Endodermal cell (in vitro differentiated cells): ENCODE data around the gene GALP. TPM values are rescaled to one million over a fixed set of nuclear protein-coding genes. Genes with fewer than 3 reads are reported as not detected.

Experiments
- DNase-seq: peaks from one replicate; pipeline ENCODE4 v3.0.0-alpha.2; 2017
- H3K27ac ChIP-seq: 2 replicates; pipeline ENCODE4 v1.5.1; 2013; ENCODE audit warnings: mild to moderate bottlenecking, low read depth, low read length, moderate library complexity
- H3K27me3 ChIP-seq: 2 replicates; pipeline ENCODE4 v1.6.1; 2013; ENCODE audit warnings: mild to moderate bottlenecking, low read length, moderate library complexity; ENCODE audit not compliant: insufficient read depth, control insufficient read depth, poor library complexity, severe bottlenecking
- H3K36me3 ChIP-seq: 2 replicates; pipeline ENCODE4 v1.7.0; 2013; ENCODE audit warnings: mild to moderate bottlenecking, low read length, moderate library complexity; ENCODE audit not compliant: control insufficient read depth, insufficient read depth
- H3K4me1 ChIP-seq: one replicate; pipeline ENCODE4 v1.7.0; 2013; ENCODE audit warnings: low read length; ENCODE audit not compliant: control insufficient read depth, insufficient read depth
- H3K4me3 ChIP-seq: 2 replicates; pipeline ENCODE4 v1.5.1; 2013; ENCODE audit warnings: mild to moderate bottlenecking, low read length, moderate library complexity
- H3K9ac ChIP-seq: 2 replicates; pipeline ENCODE4 v1.6.1; 2013; ENCODE audit warnings: mild to moderate bottlenecking, low read length, moderate library complexity; ENCODE audit not compliant: poor library complexity, severe bottlenecking; ENCODE audit errors: extremely low read depth
- H3K9me3 ChIP-seq: 2 replicates; pipeline ENCODE4 v1.6.1; 2013; ENCODE audit warnings: mild to moderate bottlenecking, low read length, moderate library complexity; ENCODE audit not compliant: control insufficient read depth
- H3K27ac Mint-ChIP-seq: 2 replicates; pipeline ENCODE4 v1.8.0; 2020; ENCODE audit warnings: mixed read lengths
- H3K27me3 Mint-ChIP-seq: 2 replicates; pipeline ENCODE4 v1.8.0; 2021; ENCODE audit warnings: mild to moderate bottlenecking, mixed read lengths; ENCODE audit not compliant: insufficient read depth
- H3K36me3 Mint-ChIP-seq: 2 replicates; pipeline ENCODE4 v1.8.0; 2020; ENCODE audit warnings: low read depth, mixed read lengths
- H3K4me1 Mint-ChIP-seq: 2 replicates; pipeline ENCODE4 v1.8.0; 2020; ENCODE audit warnings: mixed read lengths
- H3K4me3 Mint-ChIP-seq: 2 replicates; pipeline ENCODE4 v1.8.0; 2020; ENCODE audit warnings: mild to moderate bottlenecking, moderate library complexity, mixed read lengths
- H3K9me3 Mint-ChIP-seq: 2 replicates; pipeline ENCODE4 v1.8.0; 2020; ENCODE audit warnings: mild to moderate bottlenecking, mixed read lengths
- CTCF ChIP-seq: fragments of 200-600 bp; sonication (generic); conservative IDR thresholded peaks from 2 replicates; pipeline ENCODE4 v1.5.0; 2021; ENCODE audit warnings: antibody characterized with exemption, mild to moderate bottlenecking
- WGBS, 2 experiments: methylation state at CpG; one replicate each; pipeline versions ENCODE4 v1.1.5 to v1.1.7; 2013; ENCODE audit warnings: missing lambda C conversion rate in 2 of 2, mixed read lengths in 1 of 2; ENCODE audit not compliant: insufficient coverage in 1 of 2, insufficient read length in 1 of 2; 5-methylcytosine and 5-hydroxymethylcytosine counted together
- total RNA-seq, 2 donors: library from RNA; stranded (reverse); fragmentation: NEBNext Ultra II Directional in 1 of 2; extraction: Animal tissue kit (Norgen Biotek cat#: 25700) in 1 of 2; gene quantifications; 2 replicates in 1 of 2; 3 replicates in 1 of 2; pipeline ENCODE4 v1.2.1, GENCODE V29; 2021

Gene GALP
- total RNA-seq, 2 donors from 2014 or later = 0.40 TPM; not detected in 1

- WGBS, 2 experiments = 91 to 93% methylated on average over 4 to 5 of the region's 5 CpGs
- no peaks in the 10 kb centered on the region for H3K27me3 ChIP-seq
- no peak for DNase-seq
- H3K4me1 ChIP-seq = no peaks in the 10 kb centered on the region
- no peak for TF ChIP-seq CTCF
- no peak overlapping the region for H3K27ac ChIP-seq
- Mint-ChIP-seq H3K9me3 (no peaks in the 10 kb centered on the region), H3K27ac (no peak overlapping the region), H3K4me1 (peaks cover 18% of the 10 kb centered on the region), H3K27me3 (no peaks in the 10 kb centered on the region), H3K36me3 (no peaks in the 10 kb centered on the region), H3K4me3 (no peak overlapping the region)
- no peaks in the 10 kb centered on the region for H3K36me3 ChIP-seq
- no peak overlapping the region for H3K9ac ChIP-seq
- no peaks in the 10 kb centered on the region for H3K9me3 ChIP-seq
- no peak overlapping the region for H3K4me3 ChIP-seq
These were observed 41.2 kb upstream of the GALP start for GRCh38 chr19:56134654-56134921.

GRCh38 chr19:56136362-56136761 lies 39.4 kb upstream of the GALP start:
- TF ChIP-seq CTCF = peak; percentile 43
- H3K27me3 Mint-ChIP-seq = no peaks in the 10 kb centered on the region
- no peaks in the 10 kb centered on the region for H3K36me3 Mint-ChIP-seq
- no peaks in the 10 kb centered on the region for H3K4me1 ChIP-seq
- H3K27ac Mint-ChIP-seq = peak overlapping the region; percentile 88
- no peaks in the 10 kb centered on the region for H3K9me3 ChIP-seq
- 30% methylated on average over 10 of the region's 10 CpGs for WGBS, 2 experiments
- H3K4me3 Mint-ChIP-seq = peak overlapping the region; percentile 16
- H3K36me3 ChIP-seq = no peaks in the 10 kb centered on the region
- peak; percentile 84 for DNase-seq
- H3K4me3 ChIP-seq = no peak overlapping the region
- no peaks in the 10 kb centered on the region for H3K27me3 ChIP-seq
- peaks cover 24% of the 10 kb centered on the region for H3K4me1 Mint-ChIP-seq
- H3K9ac ChIP-seq = no peak overlapping the region
- H3K27ac ChIP-seq = peak overlapping the region; percentile 30
- H3K9me3 Mint-ChIP-seq = no peaks in the 10 kb centered on the region

- no peak overlapping the region for H3K27ac ChIP-seq
- no peak for TF ChIP-seq CTCF
- H3K4me1 Mint-ChIP-seq = peaks cover 27% of the 10 kb centered on the region
- H3K4me3 Mint-ChIP-seq = no peak overlapping the region
- H3K36me3 Mint-ChIP-seq = no peaks in the 10 kb centered on the region
- H3K36me3 ChIP-seq = no peaks in the 10 kb centered on the region
- peak overlapping the region; percentile 88 for H3K27ac Mint-ChIP-seq
- no peaks in the 10 kb centered on the region for H3K9me3 ChIP-seq
- no peaks in the 10 kb centered on the region for H3K27me3 ChIP-seq
- no peak overlapping the region for H3K4me3 ChIP-seq
- WGBS, 2 experiments = 92 to 96% methylated on average over 2 to 6 of the region's 6 CpGs
- no peaks in the 10 kb centered on the region for H3K27me3 Mint-ChIP-seq
- H3K4me1 ChIP-seq = no peaks in the 10 kb centered on the region
- no peak for DNase-seq
- H3K9ac ChIP-seq = no peak overlapping the region
- no peaks in the 10 kb centered on the region for H3K9me3 Mint-ChIP-seq
These were observed 38.4 kb upstream of the GALP start for GRCh38 chr19:56137405-56137804.
